IMR-90 (cell line): Measurements from ENCODE around the gene SETDB1. TPM values are rescaled to one million over a fixed set of nuclear protein-coding genes. Genes with fewer than 3 reads are reported as not detected.

Experiments
- ATAC-seq: fragments of 200-7000 bp; cut with Tn5 transposase; 2 replicates; pipeline ENCODE4 v1.9.1; 2020; ENCODE audit warnings: low read depth, mild to moderate bottlenecking, moderate library complexity
- BruUV-seq: library from RNA; stranded (reverse); fragments of 400-500 nt; replicated peaks from 2 replicates; lab custom pipeline; 2021; lab: Mats Ljungman, UMichigan
- CTCF ChIA-PET: fragments of 300-600 bp; formaldehyde crosslinking; extraction: SDS; loops from one replicate; lab custom pipeline; 2021; ENCODE audit warnings: antibody characterized with exemption; lab: Yijun Ruan, JAX
- POLR2A ChIA-PET: fragments of 300-600 bp; sonication (Branson Sonifier 250); formaldehyde crosslinking; loops from one replicate; lab custom pipeline; 2022; ENCODE audit warnings: antibody characterized with exemption; ENCODE audit not compliant: unreplicated experiment; lab: Charles Lee
- DNase-seq: peaks from one replicate; pipeline ENCODE4 v3.0.0; 2013
- H2AFZ ChIP-seq: replicated peaks from 2 replicates; pipeline ENCODE3; 2013; ENCODE audit warnings: low read length, mild to moderate bottlenecking; ENCODE audit not compliant: poor library complexity
- H2AK5ac ChIP-seq: 2 replicates; pipeline ENCODE4 v1.6.1; 2013; ENCODE audit warnings: low read depth, low read length, inconsistent platforms
- H2AK9ac ChIP-seq: replicated peaks from 2 replicates; pipeline ENCODE3; 2013; ENCODE audit warnings: mild to moderate bottlenecking, low read depth, low read length, moderate library complexity; ENCODE audit not compliant: poor library complexity
- H2BK120ac ChIP-seq: 2 replicates; pipeline ENCODE4 v1.6.1; 2013; ENCODE audit warnings: low read depth, low read length, inconsistent platforms
- H2BK15ac ChIP-seq: 3 replicates; pipeline ENCODE4 v1.6.1; 2013; ENCODE audit warnings: low read depth, low read length, inconsistent platforms
- H2BK20ac ChIP-seq: 2 replicates; pipeline ENCODE4 v1.6.1; 2013; ENCODE audit warnings: low read depth, mild to moderate bottlenecking, inconsistent platforms, low read length, moderate library complexity
- H2BK5ac ChIP-seq: 2 replicates; pipeline ENCODE4 v1.6.1; 2013; ENCODE audit warnings: mild to moderate bottlenecking, low read depth, low read length, inconsistent platforms; ENCODE audit not compliant: poor library complexity, severe bottlenecking
- H3K14ac ChIP-seq: replicated peaks from 2 replicates; pipeline ENCODE4 v1.6.1; 2013; ENCODE audit warnings: low read depth, low read length, inconsistent platforms
- H3K18ac ChIP-seq: 2 replicates; pipeline ENCODE4 v1.6.1; 2013; ENCODE audit warnings: low read depth, low read length, control low read depth
- H3K23ac ChIP-seq: 2 replicates; pipeline ENCODE4 v1.6.1; 2013; ENCODE audit warnings: low read depth, low read length, inconsistent platforms
- H3K27ac ChIP-seq: 2 replicates; pipeline ENCODE4 v1.5.1; 2013; ENCODE audit warnings: mild to moderate bottlenecking, control low read depth, low read length; ENCODE audit not compliant: insufficient read depth
- H3K27me3 ChIP-seq: 2 replicates; pipeline ENCODE4 v1.6.1; 2013; ENCODE audit warnings: low read length; ENCODE audit not compliant: control insufficient read depth, insufficient read depth
- H3K36me3 ChIP-seq: 2 replicates; pipeline ENCODE4 v1.6.1; 2013; ENCODE audit warnings: low read length, mixed read lengths; ENCODE audit not compliant: control insufficient read depth, insufficient read depth
- H3K4ac ChIP-seq: 2 replicates; pipeline ENCODE4 v1.6.1; 2013; ENCODE audit warnings: low read depth, low read length, inconsistent platforms
- H3K4me1 ChIP-seq: 2 replicates; pipeline ENCODE4 v1.6.1; 2013; ENCODE audit warnings: low read length, mixed read lengths; ENCODE audit not compliant: control insufficient read depth, insufficient read depth
- H3K4me2 ChIP-seq: 2 replicates; pipeline ENCODE4 v1.6.1; 2013; ENCODE audit warnings: low read depth, mild to moderate bottlenecking, control low read depth, low read length, moderate library complexity
- H3K4me3 ChIP-seq: 2 replicates; pipeline ENCODE4 v1.5.1; 2013; ENCODE audit warnings: low read depth, mild to moderate bottlenecking, control low read depth, low read length, moderate library complexity; ENCODE audit not compliant: insufficient read depth
- H3K56ac ChIP-seq: 2 replicates; pipeline ENCODE4 v1.6.1; 2013; ENCODE audit warnings: low read length, inconsistent platforms; ENCODE audit not compliant: insufficient read depth; ENCODE audit errors: extremely low read depth
- H3K79me1 ChIP-seq, 2 experiments: 2 replicates each; pipeline ENCODE4 v1.6.1; 2013; ENCODE audit warnings: low read length in 2 of 2, inconsistent platforms in 1 of 2, low read depth in 1 of 2
- H3K9ac ChIP-seq: 2 replicates; pipeline ENCODE4 v1.6.1; 2013; ENCODE audit warnings: low read depth, low read length, control low read depth
- H3K9me1 ChIP-seq: 2 replicates; pipeline ENCODE4 v1.6.1; 2013; ENCODE audit warnings: low read length, inconsistent platforms; ENCODE audit not compliant: insufficient read depth
- H3K9me3 ChIP-seq: 2 replicates; pipeline ENCODE4 v1.6.1; 2013; ENCODE audit warnings: low read length; ENCODE audit not compliant: control insufficient read depth, insufficient read depth
- H4K20me1 ChIP-seq: 2 replicates; pipeline ENCODE4 v1.6.1; 2013; ENCODE audit warnings: low read length, inconsistent platforms; ENCODE audit not compliant: insufficient read depth
- H4K5ac ChIP-seq: 2 replicates; pipeline ENCODE4 v1.6.1; 2013; ENCODE audit warnings: mild to moderate bottlenecking, low read depth, low read length, control low read depth
- H4K8ac ChIP-seq, 2 experiments: 2 replicates each; pipeline ENCODE4 v1.6.1; 2013; ENCODE audit warnings: low read depth in 2 of 2, low read length in 2 of 2, control low read depth in 1 of 2, inconsistent platforms in 1 of 2
- H4K91ac ChIP-seq: 2 replicates; pipeline ENCODE4 v1.6.1; 2013; ENCODE audit warnings: low read depth, low read length, inconsistent platforms; ENCODE audit not compliant: insufficient read depth
- BHLHE40 ChIP-seq: fragments of 150-350 bp; IDR thresholded peaks from 2 replicates; pipeline ENCODE4 v1.6.1; 2016; ENCODE audit warnings: mild to moderate bottlenecking, low read depth, low read length
- CEBPB ChIP-seq: IDR thresholded peaks from 2 replicates; pipeline ENCODE4 v1.6.1; 2012; ENCODE audit warnings: low read depth, low read length, improper control_type of control experiment
- CHD1 ChIP-seq: IDR thresholded peaks from 2 replicates; pipeline ENCODE4 v1.6.1; 2012; ENCODE audit warnings: low read depth, low read length, improper control_type of control experiment
- FOS ChIP-seq: fragments of 150-350 bp; IDR thresholded peaks from 2 replicates; pipeline ENCODE4 v1.6.1; 2016; ENCODE audit warnings: low read depth, low read length
- MAFK ChIP-seq: IDR thresholded peaks from 2 replicates; pipeline ENCODE4 v1.6.1; 2012; ENCODE audit warnings: low read depth, low read length, improper control_type of control experiment
- NFE2L2 ChIP-seq: fragments of 150-350 bp; IDR thresholded peaks from 2 replicates; pipeline ENCODE4 v1.6.1; 2016; ENCODE audit warnings: low read depth, mild to moderate bottlenecking, low read length
- POLR2A ChIP-seq: IDR thresholded peaks from 2 replicates; pipeline ENCODE4 v1.6.1; 2012; ENCODE audit warnings: mild to moderate bottlenecking, low read depth, low read length
- RAD21 ChIP-seq: IDR thresholded peaks from 2 replicates; pipeline ENCODE4 v1.6.1; 2012; ENCODE audit warnings: low read length, improper control_type of control experiment
- RCOR1 ChIP-seq: IDR thresholded peaks from 2 replicates; pipeline ENCODE4 v1.6.1; 2012; ENCODE audit warnings: mild to moderate bottlenecking, low read length, improper control_type of control experiment; ENCODE audit not compliant: insufficient replicate concordance
- RFX5 ChIP-seq: IDR thresholded peaks from 2 replicates; pipeline ENCODE4 v1.8.0; 2012; ENCODE audit warnings: low read depth, mild to moderate bottlenecking, low read length, moderate library complexity
- SMC3 ChIP-seq: fragments of 150-350 bp; IDR thresholded peaks from 2 replicates; pipeline ENCODE4 v1.6.1; 2016; ENCODE audit warnings: low read depth, mild to moderate bottlenecking, antibody characterized with exemption, low read length, moderate library complexity
- WGBS, 2 experiments: methylation state at CpG; one replicate each; pipeline versions ENCODE4 v1.1.5 to v1.1.7; 2013; ENCODE audit warnings: missing lambda C conversion rate in 2 of 2; ENCODE audit not compliant: insufficient read length in 1 of 2; ENCODE audit errors: extremely low coverage in 2 of 2; 5-methylcytosine and 5-hydroxymethylcytosine counted together
- dilution Hi-C: fragments of 300-500 bp; cut with HindIII; formaldehyde crosslinking; loops from one replicate; pipeline ENCODE4 v1.14.3; 2018; ENCODE audit warnings: low sequenced_read_pairs; ENCODE audit not compliant: unreplicated experiment
- in situ Hi-C: fragments of 300-500 bp; cut with MboI; formaldehyde crosslinking; loops from 3 replicates; pipeline ENCODE4 v1.14.3; 2019; ENCODE audit warnings: low sequenced_read_pairs, inconsistent platforms, mixed read lengths
- intact Hi-C: fragments of 100-400 bp; cut with micrococcal nuclease; formaldehyde crosslinking; loops from 2 replicates; pipeline ENCODE4 v1.10.0; 2022
- polyA plus RNA-seq, 3 experiments: library from polyadenylated mRNA; depleted of rRNA; stranded (reverse); fragments of >200 nt; gene quantifications; 2 replicates each; pipeline ENCODE4 v1.2.3, GENCODE V29; 2012; ENCODE audit warnings: low replicate concordance in 1 of 3
- total RNA-seq: library from RNA; depleted of rRNA; stranded (reverse); fragments of >200 nt; gene quantifications from 2 replicates; pipeline ENCODE4 v1.2.3, GENCODE V29; 2012
- TF ChIP-seq, protein P1 (sequence below): fragments of 150-350 bp; IDR thresholded peaks from 2 replicates; pipeline ENCODE4 v1.6.1; 2017; ENCODE audit warnings: mild to moderate bottlenecking, antibody characterized with exemption, low read length, low read depth
- TF ChIP-seq, protein P2 (sequence below): conservative IDR thresholded peaks from 2 replicates; pipeline ENCODE4 v1.5.1; 2012; ENCODE audit warnings: mild to moderate bottlenecking, low read depth, low read length, improper control_type of control experiment

Gene SETDB1
- total and polyA plus RNA-seq, 2 of the 4 experiments (the other 2 are of a cell fraction), result 18.7 to 22.9 TPM

DNA sequence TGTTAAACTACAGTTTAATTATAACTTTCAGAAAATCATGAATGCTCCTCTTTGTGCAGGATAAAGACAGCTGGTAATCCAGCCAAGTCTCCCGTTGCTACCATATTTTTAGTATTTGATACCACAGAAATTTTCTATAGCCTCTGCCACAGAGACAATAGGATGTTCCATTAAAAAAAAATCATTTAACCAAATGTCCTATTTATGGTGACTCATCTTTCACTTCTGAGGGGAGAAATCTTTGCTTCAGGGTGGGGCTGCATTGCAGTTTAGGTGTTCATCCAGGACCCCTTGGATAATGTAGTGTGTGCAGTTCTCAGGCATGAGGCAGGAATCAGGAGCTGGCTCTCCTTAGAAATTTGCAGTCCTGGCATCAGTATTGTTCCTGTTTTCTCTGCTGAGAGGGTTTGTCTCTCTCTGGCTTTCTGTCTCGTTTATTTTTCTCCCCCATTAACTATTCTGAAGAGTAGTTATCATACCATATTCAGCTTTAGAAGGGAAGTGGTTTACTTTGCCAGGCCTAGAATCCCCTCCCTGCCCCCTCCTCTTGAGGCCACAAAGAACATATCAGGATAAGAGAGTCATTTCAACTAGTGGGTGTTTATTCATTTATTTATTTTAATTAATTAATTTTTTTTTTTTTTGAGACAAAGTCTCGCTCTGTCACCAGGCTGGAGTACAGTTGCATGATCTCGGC, 85.1 kb downstream of the SETDB1 start:
- CTCF ChIA-PET, result interaction anchor here (1.0 kb wide), 1 partner anchor 48 kb away, joined by 5 read pairs; the partner anchor contains the start of gene CDC42SE1
- Histone ChIP-seq H4K5ac (no peak overlapping the region), H2BK5ac (no peak overlapping the region), H2AK9ac (no peak overlapping the region), H3K4ac (no peak overlapping the region), H3K4me1 (0 out of 2 replicates have a peak, but pooled peaks cover 1% of the 10 kb centered on the region), H3K4me3 (no peak overlapping the region), H2BK15ac (no peak overlapping the region), H3K9me3 (no peaks in the 10 kb centered on the region), H4K91ac (no peak overlapping the region), H2BK120ac (no peak overlapping the region), H3K79me1 (peaks cover 9 to 42% of the 10 kb centered on the region in 2 experiments), H3K14ac (no peak overlapping the region), H3K4me2 (no peak overlapping the region), H3K9me1 (peaks cover 7% of the 10 kb centered on the region), H3K18ac (no peak overlapping the region), H2BK20ac (no peak overlapping the region), H3K36me3 (no peaks in the 10 kb centered on the region), H3K27me3 (no peaks in the 10 kb centered on the region), H3K27ac (no peak overlapping the region), H4K20me1 (no peaks in the 10 kb centered on the region), H2AK5ac (no peak overlapping the region), H4K8ac (no peak overlapping the region), H3K9ac (no peak overlapping the region), H2AFZ (no peak overlapping the region), H3K23ac (no peak overlapping the region; the same call in 1 of the 2 replicates), H3K56ac (no peak overlapping the region)
- no CpG with 5 or more reads among the region's 4 CpGs for WGBS, 2 experiments
- TF ChIP-seq RCOR1 (no peak), SMC3 (no peak), FOS (no peak), RAD21 (no peak), POLR2A (no peak), BHLHE40 (no peak), CEBPB (no peak), RFX5 (no peak), MAFK (no peak), NFE2L2 (no peak), CHD1 (no peak)
- TF ChIP-seq, protein P1, sequence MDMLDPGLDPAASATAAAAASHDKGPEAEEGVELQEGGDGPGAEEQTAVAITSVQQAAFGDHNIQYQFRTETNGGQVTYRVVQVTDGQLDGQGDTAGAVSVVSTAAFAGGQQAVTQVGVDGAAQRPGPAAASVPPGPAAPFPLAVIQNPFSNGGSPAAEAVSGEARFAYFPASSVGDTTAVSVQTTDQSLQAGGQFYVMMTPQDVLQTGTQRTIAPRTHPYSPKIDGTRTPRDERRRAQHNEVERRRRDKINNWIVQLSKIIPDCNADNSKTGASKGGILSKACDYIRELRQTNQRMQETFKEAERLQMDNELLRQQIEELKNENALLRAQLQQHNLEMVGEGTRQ, result no peak
- TF ChIP-seq, protein P2, sequence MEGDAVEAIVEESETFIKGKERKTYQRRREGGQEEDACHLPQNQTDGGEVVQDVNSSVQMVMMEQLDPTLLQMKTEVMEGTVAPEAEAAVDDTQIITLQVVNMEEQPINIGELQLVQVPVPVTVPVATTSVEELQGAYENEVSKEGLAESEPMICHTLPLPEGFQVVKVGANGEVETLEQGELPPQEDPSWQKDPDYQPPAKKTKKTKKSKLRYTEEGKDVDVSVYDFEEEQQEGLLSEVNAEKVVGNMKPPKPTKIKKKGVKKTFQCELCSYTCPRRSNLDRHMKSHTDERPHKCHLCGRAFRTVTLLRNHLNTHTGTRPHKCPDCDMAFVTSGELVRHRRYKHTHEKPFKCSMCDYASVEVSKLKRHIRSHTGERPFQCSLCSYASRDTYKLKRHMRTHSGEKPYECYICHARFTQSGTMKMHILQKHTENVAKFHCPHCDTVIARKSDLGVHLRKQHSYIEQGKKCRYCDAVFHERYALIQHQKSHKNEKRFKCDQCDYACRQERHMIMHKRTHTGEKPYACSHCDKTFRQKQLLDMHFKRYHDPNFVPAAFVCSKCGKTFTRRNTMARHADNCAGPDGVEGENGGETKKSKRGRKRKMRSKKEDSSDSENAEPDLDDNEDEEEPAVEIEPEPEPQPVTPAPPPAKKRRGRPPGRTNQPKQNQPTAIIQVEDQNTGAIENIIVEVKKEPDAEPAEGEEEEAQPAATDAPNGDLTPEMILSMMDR, result no peak
- POLR2A ChIA-PET, result no interaction called here
- ATAC-seq (no peak), DNase-seq (no peak)
- dilution Hi-C loops (no loop called here), intact Hi-C loops (no loop called here), in situ Hi-C loops (no loop called here)
- no TSS peak for BruUV-seq
